Sigmoid colon (tissue), 4 donors: Measurements from ENCODE around the gene LRP1B.

Experiments used
- POLR2AphosphoS5 ChIP-seq, 4 donors: sonication (generic); formaldehyde crosslinking; IDR thresholded peaks; one replicate each; pipeline ENCODE4 v1.6.1; 2017; ENCODE audit warnings: antibody characterized with exemption in 4 of 4
- TF ChIP-seq, protein P1 (sequence below), 4 experiments: fragments of 450-650 bp in 3 of 4; fragments of 200-600 bp in 1 of 4; IDR thresholded peaks; one replicate each; pipeline ENCODE4 v1.5.1; 2016 to 2019; ENCODE audit warnings: antibody characterized with exemption in 4 of 4, mild to moderate bottlenecking in 3 of 4, moderate library complexity in 2 of 4

DNA sequence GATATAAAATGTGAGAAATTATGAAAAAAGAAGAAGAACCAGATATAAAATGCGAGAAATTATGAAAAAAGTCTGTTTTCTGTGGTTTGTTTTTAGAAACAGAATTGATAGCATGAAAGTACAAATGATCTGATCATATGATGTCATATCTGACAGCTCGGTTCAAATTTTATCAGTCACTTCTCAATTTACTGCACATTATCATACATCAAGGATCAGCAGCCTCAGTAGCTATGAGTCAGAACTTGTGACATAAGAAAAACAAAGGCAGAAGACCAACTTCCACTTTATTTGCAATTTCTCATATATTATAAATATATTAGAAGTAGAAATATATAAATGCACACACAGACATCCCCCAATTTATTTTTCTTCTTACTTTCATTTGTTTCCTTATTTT lies 634.0 kb downstream of the LRP1B start:
- TF ChIP-seq, protein P1, sequence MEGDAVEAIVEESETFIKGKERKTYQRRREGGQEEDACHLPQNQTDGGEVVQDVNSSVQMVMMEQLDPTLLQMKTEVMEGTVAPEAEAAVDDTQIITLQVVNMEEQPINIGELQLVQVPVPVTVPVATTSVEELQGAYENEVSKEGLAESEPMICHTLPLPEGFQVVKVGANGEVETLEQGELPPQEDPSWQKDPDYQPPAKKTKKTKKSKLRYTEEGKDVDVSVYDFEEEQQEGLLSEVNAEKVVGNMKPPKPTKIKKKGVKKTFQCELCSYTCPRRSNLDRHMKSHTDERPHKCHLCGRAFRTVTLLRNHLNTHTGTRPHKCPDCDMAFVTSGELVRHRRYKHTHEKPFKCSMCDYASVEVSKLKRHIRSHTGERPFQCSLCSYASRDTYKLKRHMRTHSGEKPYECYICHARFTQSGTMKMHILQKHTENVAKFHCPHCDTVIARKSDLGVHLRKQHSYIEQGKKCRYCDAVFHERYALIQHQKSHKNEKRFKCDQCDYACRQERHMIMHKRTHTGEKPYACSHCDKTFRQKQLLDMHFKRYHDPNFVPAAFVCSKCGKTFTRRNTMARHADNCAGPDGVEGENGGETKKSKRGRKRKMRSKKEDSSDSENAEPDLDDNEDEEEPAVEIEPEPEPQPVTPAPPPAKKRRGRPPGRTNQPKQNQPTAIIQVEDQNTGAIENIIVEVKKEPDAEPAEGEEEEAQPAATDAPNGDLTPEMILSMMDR (IDR thresholded peaks at IDR 0.05), result no peak
- TF ChIP-seq POLR2AphosphoS5 (IDR thresholded peaks at IDR 0.05), result no peak
